Measurements from ENCODE around the gene SFT2D2.

- TF ChIP-seq CTCF (optimal IDR thresholded peaks at IDR 0.05 in 1 of 3, IDR thresholded peaks at IDR 0.05 in 1 of 3, conservative IDR thresholded peaks at IDR 0.05 in 1 of 3; ENCODE audit: extremely low read depth in 1 of 3, insufficient read depth in 2 of 3, low read length in 3 of 3) (no peak), EZH2 (IDR thresholded peaks at IDR 0.05; ENCODE audit: low read length) (no peak)
Measured at GRCh38 chr1:168295411-168296114, 69.8 kb downstream of the SFT2D2 start.

Measured in keratinocyte (primary cell).